OCI-LY1 (cell line): ENCODE results near the gene USP48.

ENCODE experiments used
- EZH2 ChIP-seq: fragments of 200-600 bp; sonication (generic), shearing (Covaris generic); IDR thresholded peaks from 2 replicates; pipeline ENCODE4 v1.8.0; 2017; ENCODE audit warnings: borderline replicate concordance, mixed run types, mild to moderate bottlenecking, antibody characterized with exemption, low read length, moderate library complexity, mixed read lengths
- TF ChIP-seq, protein P1 (sequence below): fragments of 200-600 bp; sonication (generic), shearing (Covaris generic); IDR thresholded peaks from 2 replicates; pipeline ENCODE4 v1.5.1; 2017; ENCODE audit warnings: mild to moderate bottlenecking, antibody characterized with exemption, low read length, moderate library complexity, mixed read lengths

DNA sequence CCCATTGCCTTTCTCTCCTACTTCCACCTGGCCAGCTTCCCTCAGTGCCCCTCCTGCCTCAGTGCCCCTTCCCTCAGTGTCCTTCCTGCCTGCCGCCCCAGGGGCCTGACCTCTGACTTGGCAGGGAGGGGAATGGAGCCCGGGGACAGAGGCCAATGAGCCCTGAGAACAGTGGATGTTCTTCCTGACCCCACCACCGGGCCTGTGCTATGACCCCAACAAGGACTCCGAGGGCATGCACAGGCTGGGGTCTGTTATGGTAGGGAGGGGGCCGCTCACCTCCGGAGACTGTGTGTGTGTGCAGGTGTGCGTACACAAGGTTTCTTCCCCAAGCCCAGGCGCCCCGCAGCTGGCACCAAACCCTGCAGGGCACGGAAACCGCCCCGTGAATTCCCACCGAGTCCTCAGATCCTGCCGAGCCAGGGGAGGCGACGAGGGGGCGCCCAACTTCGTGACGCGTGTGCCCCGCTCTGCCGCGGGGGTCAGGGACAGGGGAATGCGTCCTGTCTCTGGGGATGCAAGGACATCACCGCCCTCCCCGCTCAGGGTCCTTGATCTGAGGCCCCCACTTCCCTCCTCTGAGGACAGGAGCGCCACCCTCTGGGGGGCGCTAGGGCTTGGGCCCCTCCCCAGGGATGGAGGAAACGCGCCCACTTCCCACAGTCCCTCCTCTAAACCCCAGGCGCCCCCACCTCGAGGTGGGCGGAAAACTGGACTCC lies 114.6 kb downstream of the USP48 start:
- TF ChIP-seq, protein P1, sequence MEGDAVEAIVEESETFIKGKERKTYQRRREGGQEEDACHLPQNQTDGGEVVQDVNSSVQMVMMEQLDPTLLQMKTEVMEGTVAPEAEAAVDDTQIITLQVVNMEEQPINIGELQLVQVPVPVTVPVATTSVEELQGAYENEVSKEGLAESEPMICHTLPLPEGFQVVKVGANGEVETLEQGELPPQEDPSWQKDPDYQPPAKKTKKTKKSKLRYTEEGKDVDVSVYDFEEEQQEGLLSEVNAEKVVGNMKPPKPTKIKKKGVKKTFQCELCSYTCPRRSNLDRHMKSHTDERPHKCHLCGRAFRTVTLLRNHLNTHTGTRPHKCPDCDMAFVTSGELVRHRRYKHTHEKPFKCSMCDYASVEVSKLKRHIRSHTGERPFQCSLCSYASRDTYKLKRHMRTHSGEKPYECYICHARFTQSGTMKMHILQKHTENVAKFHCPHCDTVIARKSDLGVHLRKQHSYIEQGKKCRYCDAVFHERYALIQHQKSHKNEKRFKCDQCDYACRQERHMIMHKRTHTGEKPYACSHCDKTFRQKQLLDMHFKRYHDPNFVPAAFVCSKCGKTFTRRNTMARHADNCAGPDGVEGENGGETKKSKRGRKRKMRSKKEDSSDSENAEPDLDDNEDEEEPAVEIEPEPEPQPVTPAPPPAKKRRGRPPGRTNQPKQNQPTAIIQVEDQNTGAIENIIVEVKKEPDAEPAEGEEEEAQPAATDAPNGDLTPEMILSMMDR = no peak
- TF ChIP-seq EZH2 = no peak
